ENCODE results near the gene NHLRC4.

NHLRC4 gene

GRCh38 chr16:588889-589657 is 22.3 kb downstream of the NHLRC4 start:
- H3K4me2 ChIP-seq = peak overlapping the region; percentile 74; the same call in 1 of the 2 replicates
- peak overlapping the region; percentile 94 for H3K27ac ChIP-seq
- no peaks in the 10 kb centered on the region for H4K20me1 ChIP-seq (ENCODE audit: insufficient read depth)
- peaks cover 22% of the 10 kb centered on the region for H3K4me1 ChIP-seq (ENCODE audit: low read depth, poor library complexity, severe bottlenecking)
- no peak for TF ChIP-seq CTCF (conservative IDR thresholded peaks at IDR 0.05; ENCODE audit: low read depth, low read length)
- H2AFZ ChIP-seq (ENCODE audit: low read depth) = peak overlapping the region; percentile 92
- peaks cover 41% of the 10 kb centered on the region for H3K79me2 ChIP-seq (ENCODE audit: insufficient read depth, low read depth)
- H3K27me3 ChIP-seq (ENCODE audit: insufficient read depth, low read depth) = no peaks in the 10 kb centered on the region; the same call in 1 of the 2 replicates
- H3K36me3 ChIP-seq (ENCODE audit: insufficient read depth) = no peaks in the 10 kb centered on the region
- no peak overlapping the region for H3K4me3 ChIP-seq (IDR thresholded peaks at IDR 0.05; ENCODE audit: insufficient read depth, low read depth, low read length)
- H3K9ac ChIP-seq = peak overlapping the region; percentile 94

- H3K9ac ChIP-seq = peak within 1 kb of the TSS; percentile 94
- peaks cover 47% of the 10 kb centered on the region for H3K79me2 ChIP-seq (ENCODE audit: insufficient read depth, low read depth)
- H2AFZ ChIP-seq (ENCODE audit: low read depth) = peak within 1 kb of the TSS; percentile 92
- no peak for TF ChIP-seq CTCF (conservative IDR thresholded peaks at IDR 0.05; ENCODE audit: low read depth, low read length)
- H3K27ac ChIP-seq = peak within 1 kb of the TSS; percentile 94
- H3K4me1 ChIP-seq (ENCODE audit: low read depth, poor library complexity, severe bottlenecking) = peaks cover 22% of the 10 kb centered on the region
- no peaks in the 10 kb centered on the region; the same call in 1 of the 2 replicates for H3K27me3 ChIP-seq (ENCODE audit: insufficient read depth, low read depth)
- H3K4me2 ChIP-seq = peak within 1 kb of the TSS; percentile 95
- H4K20me1 ChIP-seq (ENCODE audit: insufficient read depth) = no peaks in the 10 kb centered on the region
- no peak within 1 kb of the TSS for H3K4me3 ChIP-seq (IDR thresholded peaks at IDR 0.05; ENCODE audit: insufficient read depth, low read depth, low read length)
- no peaks in the 10 kb centered on the region for H3K36me3 ChIP-seq (ENCODE audit: insufficient read depth)
Measured at GRCh38 chr16:589658-590187, 22.9 kb downstream of the NHLRC4 start, which contains the start of gene RAB40C. TSS of gene RAB40C (plus strand) at chr16:590066. CDS start at chr16:590292, 226 bp downstream.

GRCh38 chr16:590188-590814 is 23.5 kb downstream of the NHLRC4 start:
- Histone ChIP-seq H3K27me3 (ENCODE audit: insufficient read depth, low read depth) (no peaks in the 10 kb centered on the region; the same call in 1 of the 2 replicates), H3K79me2 (ENCODE audit: insufficient read depth, low read depth) (peaks cover 49% of the 10 kb centered on the region), H2AFZ (ENCODE audit: low read depth) (peak overlapping the region; percentile 68; the same call in 1 of the 2 replicates), H3K36me3 (ENCODE audit: insufficient read depth) (no peaks in the 10 kb centered on the region), H3K9ac (peak overlapping the region; percentile 57; the same call in 1 of the 2 replicates), H3K4me1 (ENCODE audit: low read depth, poor library complexity, severe bottlenecking) (peaks cover 22% of the 10 kb centered on the region), H3K4me2 (peak overlapping the region; percentile 95), H4K20me1 (ENCODE audit: insufficient read depth) (no peaks in the 10 kb centered on the region), H3K27ac (peak overlapping the region; percentile 34; the same call in 1 of the 2 replicates), H3K4me3 (IDR thresholded peaks at IDR 0.05; ENCODE audit: insufficient read depth, low read depth, low read length) (no peak overlapping the region)
- TF ChIP-seq CTCF (conservative IDR thresholded peaks at IDR 0.05; ENCODE audit: low read depth, low read length) = no peak

DNA sequence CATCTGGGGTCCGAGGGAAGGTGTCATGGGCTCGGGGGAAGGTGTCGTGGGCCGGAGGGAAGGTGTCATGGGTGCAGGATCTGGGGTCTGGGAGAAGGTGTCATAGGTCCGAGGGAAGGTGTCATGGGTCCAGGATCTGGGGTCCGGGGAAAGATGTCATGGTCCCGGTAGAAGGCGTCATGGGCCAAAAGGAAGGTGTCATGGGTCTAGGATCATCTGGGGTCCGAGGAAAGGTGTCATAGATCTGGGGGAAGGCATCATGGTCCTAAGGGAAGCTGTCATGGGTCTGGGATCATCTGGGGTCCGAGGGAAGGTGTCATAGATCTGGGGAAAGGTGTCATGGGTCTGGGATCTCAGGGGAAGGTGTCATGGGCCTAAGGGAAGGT is 24.0 kb downstream of the NHLRC4 start:
- H3K4me3 ChIP-seq (IDR thresholded peaks at IDR 0.05; ENCODE audit: insufficient read depth, low read depth, low read length) = no peak overlapping the region
- H3K36me3 ChIP-seq (ENCODE audit: insufficient read depth) = no peaks in the 10 kb centered on the region
- H3K4me2 ChIP-seq = peak overlapping the region; percentile 95
- H4K20me1 ChIP-seq (ENCODE audit: insufficient read depth) = no peaks in the 10 kb centered on the region
- peaks cover 22% of the 10 kb centered on the region for H3K4me1 ChIP-seq (ENCODE audit: low read depth, poor library complexity, severe bottlenecking)
- H3K27me3 ChIP-seq (ENCODE audit: insufficient read depth, low read depth) = no peaks in the 10 kb centered on the region; the same call in 1 of the 2 replicates
- no peak for TF ChIP-seq CTCF (conservative IDR thresholded peaks at IDR 0.05; ENCODE audit: low read depth, low read length)
- H3K27ac ChIP-seq = no peak overlapping the region
- peaks cover 49% of the 10 kb centered on the region for H3K79me2 ChIP-seq (ENCODE audit: insufficient read depth, low read depth)
- peak overlapping the region; percentile 57; the same call in 1 of the 2 replicates for H3K9ac ChIP-seq
- no peak overlapping the region for H2AFZ ChIP-seq (ENCODE audit: low read depth)
